ENCODE measurements around the gene LAMA2.

GRCh38 chr6:129108337-129108736, 225.4 kb downstream of the LAMA2 start:
- TF ChIP-seq POLR2AphosphoS5 (IDR thresholded peaks at IDR 0.05) (no peak), TAF1 (IDR thresholded peaks at IDR 0.05; ENCODE audit: low read depth) (no peak)
- TF ChIP-seq, protein P1, sequence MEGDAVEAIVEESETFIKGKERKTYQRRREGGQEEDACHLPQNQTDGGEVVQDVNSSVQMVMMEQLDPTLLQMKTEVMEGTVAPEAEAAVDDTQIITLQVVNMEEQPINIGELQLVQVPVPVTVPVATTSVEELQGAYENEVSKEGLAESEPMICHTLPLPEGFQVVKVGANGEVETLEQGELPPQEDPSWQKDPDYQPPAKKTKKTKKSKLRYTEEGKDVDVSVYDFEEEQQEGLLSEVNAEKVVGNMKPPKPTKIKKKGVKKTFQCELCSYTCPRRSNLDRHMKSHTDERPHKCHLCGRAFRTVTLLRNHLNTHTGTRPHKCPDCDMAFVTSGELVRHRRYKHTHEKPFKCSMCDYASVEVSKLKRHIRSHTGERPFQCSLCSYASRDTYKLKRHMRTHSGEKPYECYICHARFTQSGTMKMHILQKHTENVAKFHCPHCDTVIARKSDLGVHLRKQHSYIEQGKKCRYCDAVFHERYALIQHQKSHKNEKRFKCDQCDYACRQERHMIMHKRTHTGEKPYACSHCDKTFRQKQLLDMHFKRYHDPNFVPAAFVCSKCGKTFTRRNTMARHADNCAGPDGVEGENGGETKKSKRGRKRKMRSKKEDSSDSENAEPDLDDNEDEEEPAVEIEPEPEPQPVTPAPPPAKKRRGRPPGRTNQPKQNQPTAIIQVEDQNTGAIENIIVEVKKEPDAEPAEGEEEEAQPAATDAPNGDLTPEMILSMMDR (IDR thresholded peaks at IDR 0.05; ENCODE audit: poor library complexity, severe bottlenecking), result no peak
